KG1 (cell line): ENCODE results near the gene AKIRIN1.
"Not testable (repeated sequence)": the region's sequence is repeated elsewhere in the genome, so short reads cannot be mapped to it uniquely, and the experiment has no call there.

Source experiments
- DNase-seq: peaks from one replicate; lab custom pipeline; 2025; lab: John Stamatoyannopoulos, UW

The AKIRIN1 gene

DNA sequence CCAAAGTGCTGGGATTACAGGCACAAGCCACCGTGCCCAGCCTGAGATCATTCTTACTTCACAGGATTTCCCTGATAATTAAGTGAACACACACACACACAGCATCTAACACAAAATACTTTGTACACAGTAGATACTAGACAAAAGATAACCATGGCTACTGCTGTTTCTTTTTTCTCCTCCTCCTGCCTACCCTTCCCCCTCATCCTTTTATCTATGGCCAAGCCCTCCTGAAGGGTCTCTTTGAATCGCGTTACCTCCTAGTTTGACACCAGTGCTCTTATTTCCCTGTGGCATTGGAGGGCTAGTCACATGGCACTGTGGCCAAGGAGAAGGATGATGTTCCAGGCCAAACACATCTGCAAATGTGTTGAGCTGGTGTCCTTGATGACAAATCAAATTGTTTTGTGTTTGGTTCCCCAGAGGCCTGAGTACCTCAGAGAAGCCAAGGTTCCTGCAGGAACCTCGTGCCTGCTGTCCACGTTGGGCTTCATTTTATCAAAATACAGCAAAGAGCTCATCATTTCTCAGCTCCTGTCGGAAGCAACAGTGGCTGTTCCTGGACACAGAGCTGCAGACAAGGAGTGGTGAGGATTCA lies 55.6 kb downstream of the AKIRIN1 start:
- no peak for DNase-seq

- DNase-seq, result no peak
These were observed 56.5 kb downstream of the AKIRIN1 start for GRCh38 chr1:39047374-39048229.

DNA sequence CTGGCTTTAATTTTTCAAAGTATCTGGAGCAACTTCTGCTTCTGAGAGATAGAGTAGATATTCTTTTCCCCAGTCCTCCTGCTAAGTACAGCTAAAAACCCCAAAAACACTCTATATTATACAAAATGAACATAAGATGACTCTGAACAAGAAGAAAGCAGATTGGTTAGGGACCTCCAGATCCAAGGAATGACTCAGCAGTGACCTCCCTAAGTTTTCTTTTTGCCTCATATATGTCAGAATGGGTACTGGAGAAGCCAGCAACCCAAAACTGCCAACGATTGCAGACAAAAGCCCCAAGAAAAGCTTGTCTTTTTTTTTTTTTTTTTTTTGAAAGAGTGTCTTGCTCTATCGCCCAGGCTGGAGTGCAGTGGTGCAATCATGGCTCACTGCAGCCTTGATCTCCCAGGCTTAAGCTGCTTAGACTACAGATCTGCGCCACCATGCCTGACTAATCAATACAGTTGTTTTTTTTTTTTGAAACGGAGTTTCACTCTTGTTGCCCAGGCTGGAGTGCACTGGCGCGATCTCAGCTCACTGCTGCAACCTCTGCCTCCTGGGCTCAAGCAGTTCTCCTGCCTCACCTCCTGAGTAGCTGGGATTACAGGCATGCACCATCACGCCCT lies 57.8 kb downstream of the AKIRIN1 start:
- no peak for DNase-seq

- no peak for DNase-seq
These were observed 58.9 kb downstream of the AKIRIN1 start for GRCh38 chr1:39050001-39050400.

- not testable (repeated sequence) for DNase-seq
These were observed 60.2 kb downstream of the AKIRIN1 start for GRCh38 chr1:39051193-39051850.

DNA sequence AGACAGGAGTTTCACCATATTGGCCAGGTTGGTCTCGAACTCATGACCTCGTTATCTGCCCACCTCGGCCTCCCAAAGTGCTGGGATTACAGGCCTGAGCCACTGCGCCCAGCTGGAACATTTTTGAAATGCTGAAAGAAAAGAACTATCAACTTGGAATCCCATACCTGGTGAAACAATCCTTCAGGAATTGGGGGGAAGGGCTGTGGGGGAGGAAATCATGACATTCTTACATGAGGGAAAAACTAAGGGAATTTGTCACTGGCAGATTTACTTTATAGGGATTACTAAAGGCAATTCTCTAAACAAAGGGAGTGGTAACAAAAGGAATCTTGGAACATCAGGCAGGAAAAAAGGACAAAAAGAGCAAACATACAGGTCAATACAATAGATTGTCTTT lies 60.9 kb downstream of the AKIRIN1 start:
- no peak for DNase-seq

- not testable (repeated sequence) for DNase-seq
These were observed 64.2 kb downstream of the AKIRIN1 start for GRCh38 chr1:39055213-39055710.
